Measurements from ENCODE around the gene CNIH3. TPM values are rescaled to one million over a fixed set of nuclear protein-coding genes. Genes with fewer than 3 reads are reported as not detected.
A peak's percentile ranks its signal among the peaks of the same experiment; 100 is the strongest.

The CNIH3 gene
- total and polyA plus RNA-seq, 8 donors = 2.0 to 10.5 (median 3.6) TPM

- no peak for TF ChIP-seq CTCF (IDR thresholded peaks at IDR 0.05)
- no peak overlapping the region for H3K4me3 ChIP-seq
- 43 to 54% methylated on average over 3 to 5 of the region's 5 CpGs for WGBS, 2 donors
- H3K27me3 ChIP-seq = no peaks in the 10 kb centered on the region
- no peaks in the 10 kb centered on the region for H3K36me3 ChIP-seq
- no peaks in the 10 kb centered on the region for H3K9me3 ChIP-seq
- intact Hi-C loops (cut with DNase I) = no loop called here
- H3K4me1 ChIP-seq = no peaks in the 10 kb centered on the region
- ATAC-seq (peak; percentile 36 to 95 (median 64)), DNase-seq (peak in 3 of 6 donors; percentile 27 to 36 (median 30)), FAIRE-seq (no peak)
- H3K27ac ChIP-seq = no peak overlapping the region
Measured at GRCh38 chr1:224720216-224720615, 104.1 kb downstream of the CNIH3 start.

DNA sequence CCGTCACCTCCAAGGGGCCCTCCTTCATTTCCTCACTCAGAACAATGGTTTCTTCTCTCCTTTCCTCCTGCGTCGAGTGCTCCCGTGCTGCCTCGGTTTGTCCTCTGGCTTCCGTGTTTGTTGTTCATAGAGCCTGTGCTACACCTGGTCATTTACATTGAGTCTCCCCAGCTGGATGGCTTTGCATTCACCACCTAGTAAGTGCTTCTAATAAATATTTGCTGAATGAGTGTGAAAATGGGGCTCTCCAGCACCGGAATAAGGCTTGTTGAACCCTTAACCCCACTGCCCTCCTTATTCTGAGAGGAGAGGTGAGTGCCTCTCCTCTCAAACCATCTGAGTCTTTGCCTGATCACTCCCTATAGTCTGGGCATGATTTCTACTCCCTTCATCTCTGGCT, 104.9 kb downstream of the CNIH3 start:
- no peak for FAIRE-seq
- intact Hi-C loops (cut with DNase I) = no loop called here
- whole genome bisulfite sequencing, 2 donors = 95 to 96% methylated on average over 7 of the region's 7 CpGs

GRCh38 chr1:224722838-224723237, 106.7 kb downstream of the CNIH3 start:
- Histone ChIP-seq H3K9me3 (no peaks in the 10 kb centered on the region), H3K4me3 (no peak overlapping the region), H3K4me1 (no peaks in the 10 kb centered on the region), H3K27ac (no peak overlapping the region), H3K27me3 (no peaks in the 10 kb centered on the region), H3K36me3 (no peaks in the 10 kb centered on the region)
- ATAC-seq (no peak), FAIRE-seq (no peak), DNase-seq (no peak)
- 77 to 80% methylated on average over 8 of the region's 8 CpGs for WGBS, 2 donors
- TF ChIP-seq CTCF (IDR thresholded peaks at IDR 0.05) = no peak
- intact Hi-C loops (cut with DNase I) = no loop called here

More for the DNA sequence above, 104.9 kb downstream of the CNIH3 start:
- DNase-seq (no peak), ATAC-seq (no peak)
- Histone ChIP-seq H3K36me3 (no peaks in the 10 kb centered on the region), H3K4me3 (no peak overlapping the region), H3K4me1 (no peaks in the 10 kb centered on the region), H3K27me3 (no peaks in the 10 kb centered on the region), H3K27ac (no peak overlapping the region), H3K9me3 (no peaks in the 10 kb centered on the region)
- no peak for TF ChIP-seq CTCF (IDR thresholded peaks at IDR 0.05)

DNA sequence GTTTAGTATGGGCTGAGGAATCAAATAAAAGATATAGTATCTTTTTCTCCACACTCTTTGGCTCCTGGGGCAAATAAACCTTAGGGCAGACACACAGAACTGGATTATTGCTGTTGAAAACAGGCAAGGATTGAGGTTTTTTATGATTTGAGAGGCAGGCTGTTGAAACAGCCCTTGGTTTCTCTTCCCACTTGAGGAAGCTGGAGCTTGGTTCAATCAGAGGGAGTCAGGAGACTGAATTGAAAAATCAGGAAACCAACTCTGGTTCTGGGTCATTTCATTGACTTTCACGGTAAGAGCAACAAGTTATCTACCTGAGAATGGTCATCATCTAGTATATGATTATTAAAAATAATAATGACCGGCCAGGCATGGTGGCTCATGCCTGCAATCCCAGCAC, 108.4 kb downstream of the CNIH3 start:
- no peaks in the 10 kb centered on the region for H3K36me3 ChIP-seq
- no peak for TF ChIP-seq CTCF (IDR thresholded peaks at IDR 0.05)
- DNase-seq = no peak
- no peak overlapping the region for H3K27ac ChIP-seq
- intact Hi-C loops (cut with DNase I) = no loop called here
- ATAC-seq = no peak
- no peaks in the 10 kb centered on the region for H3K9me3 ChIP-seq
- no peaks in the 10 kb centered on the region for H3K27me3 ChIP-seq
- 94 to 98% methylated on average over 2 of the region's 2 CpGs for WGBS, 2 donors
- H3K4me1 ChIP-seq = no peaks in the 10 kb centered on the region
- no peak for FAIRE-seq
- H3K4me3 ChIP-seq = no peak overlapping the region

- Histone ChIP-seq H3K36me3 (no peaks in the 10 kb centered on the region), H3K4me1 (no peaks in the 10 kb centered on the region), H3K9me3 (no peaks in the 10 kb centered on the region), H3K4me3 (no peak overlapping the region), H3K27ac (no peak overlapping the region), H3K27me3 (no peaks in the 10 kb centered on the region)
- WGBS, 2 donors = 88 to 92% methylated on average over 10 of the region's 10 CpGs
- FAIRE-seq (no peak), ATAC-seq (peak in 2 of 4 donors; percentile 71 to 75), DNase-seq (peak in 1 of 6 donors; percentile 35)
- no peak for TF ChIP-seq CTCF (IDR thresholded peaks at IDR 0.05)
- intact Hi-C loops (cut with DNase I) = no loop called here
Measured at GRCh38 chr1:224726441-224727182, 110.5 kb downstream of the CNIH3 start.
